H9 (cell line): ENCODE data around the gene SLC17A9. TPM values are rescaled to one million over a fixed set of nuclear protein-coding genes. Genes with fewer than 3 reads are reported as not detected.

Experiments
- DNase-seq: peaks from one replicate; pipeline ENCODE4 v3.0.0-alpha.2; 2017
- H2AFZ ChIP-seq: one replicate; pipeline ENCODE4 v1.6.1; 2013; ENCODE audit warnings: mild to moderate bottlenecking, low read length, control low read depth, moderate library complexity
- H2AK5ac ChIP-seq: 2 replicates; pipeline ENCODE4 v1.6.1; 2013; ENCODE audit warnings: low read length, control low read depth, mixed read lengths; ENCODE audit not compliant: insufficient read length
- H2BK120ac ChIP-seq: one replicate; pipeline ENCODE4 v1.6.1; 2013; ENCODE audit warnings: low read depth, mild to moderate bottlenecking, low read length, control low read depth, inconsistent platforms; ENCODE audit not compliant: poor library complexity, severe bottlenecking
- H2BK12ac ChIP-seq: 2 replicates; pipeline ENCODE4 v1.6.1; 2013; ENCODE audit warnings: low read length, control low read depth, mixed read lengths, low read depth; ENCODE audit not compliant: insufficient read length
- H2BK15ac ChIP-seq: 2 replicates; pipeline ENCODE4 v1.6.1; 2013; ENCODE audit warnings: low read depth, low read length, control low read depth
- H2BK20ac ChIP-seq: one replicate; pipeline ENCODE4 v1.6.1; 2013; ENCODE audit warnings: low read depth, mild to moderate bottlenecking, low read length, control low read depth, inconsistent platforms; ENCODE audit not compliant: poor library complexity, severe bottlenecking
- H2BK5ac ChIP-seq: 2 replicates; pipeline ENCODE4 v1.6.1; 2013; ENCODE audit warnings: low read length, control low read depth, mixed read lengths; ENCODE audit not compliant: insufficient read length
- H3K14ac ChIP-seq: 2 replicates; pipeline ENCODE4 v1.6.1; 2013; ENCODE audit warnings: low read length, control low read depth; ENCODE audit not compliant: insufficient read depth
- H3K18ac ChIP-seq: 2 replicates; pipeline ENCODE4 v1.6.1; 2013; ENCODE audit warnings: low read depth, mild to moderate bottlenecking, mixed read lengths, low read length, control low read depth; ENCODE audit not compliant: insufficient read length
- H3K23ac ChIP-seq: 2 replicates; pipeline ENCODE4 v1.6.1; 2013; ENCODE audit warnings: low read length, control low read depth, mixed read lengths, low read depth; ENCODE audit not compliant: insufficient read length
- H3K23me2 ChIP-seq: 2 replicates; pipeline ENCODE4 v1.6.1; 2013; ENCODE audit warnings: low read depth, mild to moderate bottlenecking, mixed read lengths, low read length, control low read depth; ENCODE audit not compliant: insufficient read length, poor library complexity, severe bottlenecking
- H3K27ac ChIP-seq: 2 replicates; pipeline ENCODE4 v1.5.1; 2013; ENCODE audit warnings: low read length, control low read depth, mixed read lengths, low read depth; ENCODE audit not compliant: insufficient read length
- H3K27me3 ChIP-seq: 2 replicates; pipeline ENCODE4 v1.6.1; 2013; ENCODE audit warnings: low read length, control low read depth, inconsistent platforms; ENCODE audit not compliant: insufficient read depth
- H3K4ac ChIP-seq: 2 replicates; pipeline ENCODE4 v1.6.1; 2013; ENCODE audit warnings: low read depth, mild to moderate bottlenecking, control low read depth, inconsistent platforms, low read length, moderate library complexity
- H3K4me1 ChIP-seq: 2 replicates; pipeline ENCODE4 v1.6.1; 2013; ENCODE audit warnings: low read length, control low read depth, inconsistent platforms; ENCODE audit not compliant: insufficient read depth
- H3K4me2 ChIP-seq: 2 replicates; pipeline ENCODE4 v1.6.1; 2013; ENCODE audit warnings: low read length, control low read depth, mixed read lengths; ENCODE audit not compliant: insufficient read length, insufficient read depth
- H3K56ac ChIP-seq: 2 replicates; pipeline ENCODE4 v1.6.1; 2013; ENCODE audit warnings: low read depth, mild to moderate bottlenecking, mixed read lengths, low read length, control low read depth; ENCODE audit not compliant: insufficient read length
- H3K79me1 ChIP-seq: 2 replicates; pipeline ENCODE4 v1.6.1; 2013; ENCODE audit warnings: low read depth, mild to moderate bottlenecking, moderate library complexity, low read length, control low read depth, inconsistent platforms; ENCODE audit not compliant: insufficient read depth, poor library complexity, severe bottlenecking
- H3K79me2 ChIP-seq: 2 replicates; pipeline ENCODE4 v1.6.1; 2013; ENCODE audit warnings: low read length, control low read depth, inconsistent platforms; ENCODE audit not compliant: insufficient read depth
- H3K9ac ChIP-seq: 2 replicates; pipeline ENCODE4 v1.6.1; 2013; ENCODE audit warnings: low read length, control low read depth, mixed read lengths; ENCODE audit not compliant: insufficient read length; ENCODE audit errors: extremely low read depth
- H3K9me3 ChIP-seq: one replicate; pipeline ENCODE4 v1.6.1; 2013; ENCODE audit warnings: low read depth, low read length, inconsistent platforms; ENCODE audit not compliant: control insufficient read depth
- H3T11ph ChIP-seq: one replicate; pipeline ENCODE4 v1.6.1; 2013; ENCODE audit warnings: mild to moderate bottlenecking, low read length, control low read depth, inconsistent platforms
- H4K20me1 ChIP-seq: one replicate; pipeline ENCODE4 v1.6.1; 2013; ENCODE audit not compliant: control insufficient read depth, insufficient read length, insufficient read depth
- H4K5ac ChIP-seq: 2 replicates; pipeline ENCODE4 v1.6.1; 2013; ENCODE audit warnings: low read depth, mild to moderate bottlenecking, mixed read lengths, low read length, control low read depth; ENCODE audit not compliant: insufficient read length
- H4K8ac ChIP-seq: replicated peaks from 2 replicates; pipeline ENCODE4 v1.6.1; 2013; ENCODE audit warnings: low read length, control low read depth, mixed read lengths, low read depth; ENCODE audit not compliant: insufficient read length
- H4K91ac ChIP-seq: 2 replicates; pipeline ENCODE4 v1.6.1; 2013; ENCODE audit warnings: low read depth, mild to moderate bottlenecking, moderate library complexity, mixed read lengths, low read length, control low read depth; ENCODE audit not compliant: insufficient read length
- H3K27ac Mint-ChIP-seq, 3 experiments: 2 replicates in 2 of 3; 3 replicates in 1 of 3; pipeline ENCODE4 v1.8.0; 2020 to 2021; ENCODE audit warnings: mixed read lengths in 3 of 3, mild to moderate bottlenecking in 1 of 3, moderate library complexity in 1 of 3
- H3K27me3 Mint-ChIP-seq: 2 replicates; pipeline ENCODE4 v1.8.0; 2021; ENCODE audit warnings: low read depth, mild to moderate bottlenecking, moderate library complexity, mixed read lengths
- H3K36me3 Mint-ChIP-seq, 3 experiments: 2 replicates in 2 of 3; 3 replicates in 1 of 3; pipeline ENCODE4 v1.8.0; 2020 to 2021; ENCODE audit warnings: low read depth in 3 of 3, mixed read lengths in 3 of 3; ENCODE audit not compliant: insufficient read depth in 1 of 3
- H3K4me1 Mint-ChIP-seq, 2 experiments: 2 replicates each; pipeline ENCODE4 v1.8.0; 2020; ENCODE audit warnings: mixed read lengths in 2 of 2
- H3K4me3 Mint-ChIP-seq, 2 experiments: 2 replicates in 1 of 2; 3 replicates in 1 of 2; pipeline ENCODE4 v1.8.0; 2020 to 2021; ENCODE audit warnings: mild to moderate bottlenecking in 2 of 2, mixed read lengths in 2 of 2, moderate library complexity in 1 of 2
- H3K9me3 Mint-ChIP-seq, 2 experiments: 2 replicates in 1 of 2; 3 replicates in 1 of 2; pipeline ENCODE4 v1.8.0; 2020; ENCODE audit warnings: mild to moderate bottlenecking in 2 of 2, mixed read lengths in 2 of 2, moderate library complexity in 1 of 2
- WGBS: extraction: QIAGEN DNeasy Blood & Tissue Kit; methylation state at CpG from one replicate; pipeline ENCODE4 v1.1.7; 2013; ENCODE audit warnings: missing lambda C conversion rate, low lambda C conversion rate, mixed read lengths; ENCODE audit not compliant: insufficient read length; ENCODE audit errors: extremely low coverage; 5-methylcytosine and 5-hydroxymethylcytosine counted together
- total RNA-seq: library from RNA; stranded (reverse); gene quantifications from 2 replicates; pipeline ENCODE4 v1.2.1, GENCODE V29; 2021
- TF ChIP-seq, protein P1 (sequence below): fragments of 200-600 bp; sonication (generic); conservative IDR thresholded peaks from 3 replicates; pipeline ENCODE4 v1.8.0; 2021; ENCODE audit warnings: antibody characterized with exemption, mild to moderate bottlenecking

Gene SLC17A9
- total RNA-seq, 1 experiment from 2014 or later = 20.9 TPM

DNA sequence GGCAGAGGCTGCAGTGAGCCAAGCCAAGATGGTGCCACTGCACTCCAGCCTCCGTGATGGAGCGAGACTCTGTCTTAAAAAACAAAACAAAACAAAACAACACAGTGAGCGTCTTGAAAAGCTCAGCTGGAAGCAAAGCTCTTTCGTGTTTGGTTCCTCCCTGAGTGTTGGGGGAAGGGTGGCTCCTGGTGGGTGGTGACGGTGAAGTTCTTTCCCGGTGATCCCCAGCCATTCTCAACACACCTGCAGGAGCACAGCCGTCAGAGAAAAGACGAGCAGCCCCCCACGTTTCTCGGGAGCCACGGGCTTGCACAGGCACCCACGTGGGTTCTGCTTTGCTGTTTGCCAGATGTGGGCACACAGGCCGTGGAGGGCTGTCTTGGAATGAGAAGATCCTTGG is 51.0 kb downstream of the SLC17A9 start:
- H3K79me2 ChIP-seq = no peaks in the 10 kb centered on the region
- no peak overlapping the region for H3K27ac Mint-ChIP-seq
- H3T11ph ChIP-seq = no peak overlapping the region
- H4K5ac ChIP-seq = no peak overlapping the region
- no peaks in the 10 kb centered on the region for H3K36me3 Mint-ChIP-seq
- H3K27ac ChIP-seq = no peak overlapping the region
- peak overlapping the region in 1 of 2 experiments; percentile 65; a peak in 2 of 5 replicates for H3K4me3 Mint-ChIP-seq
- H3K18ac ChIP-seq = no peak overlapping the region
- no CpG with 5 or more reads among the region's 13 CpGs for WGBS
- peaks cover 96% of the 10 kb centered on the region for H3K27me3 Mint-ChIP-seq
- H3K4me2 ChIP-seq = peak overlapping the region; percentile 55
- TF ChIP-seq, protein P1, sequence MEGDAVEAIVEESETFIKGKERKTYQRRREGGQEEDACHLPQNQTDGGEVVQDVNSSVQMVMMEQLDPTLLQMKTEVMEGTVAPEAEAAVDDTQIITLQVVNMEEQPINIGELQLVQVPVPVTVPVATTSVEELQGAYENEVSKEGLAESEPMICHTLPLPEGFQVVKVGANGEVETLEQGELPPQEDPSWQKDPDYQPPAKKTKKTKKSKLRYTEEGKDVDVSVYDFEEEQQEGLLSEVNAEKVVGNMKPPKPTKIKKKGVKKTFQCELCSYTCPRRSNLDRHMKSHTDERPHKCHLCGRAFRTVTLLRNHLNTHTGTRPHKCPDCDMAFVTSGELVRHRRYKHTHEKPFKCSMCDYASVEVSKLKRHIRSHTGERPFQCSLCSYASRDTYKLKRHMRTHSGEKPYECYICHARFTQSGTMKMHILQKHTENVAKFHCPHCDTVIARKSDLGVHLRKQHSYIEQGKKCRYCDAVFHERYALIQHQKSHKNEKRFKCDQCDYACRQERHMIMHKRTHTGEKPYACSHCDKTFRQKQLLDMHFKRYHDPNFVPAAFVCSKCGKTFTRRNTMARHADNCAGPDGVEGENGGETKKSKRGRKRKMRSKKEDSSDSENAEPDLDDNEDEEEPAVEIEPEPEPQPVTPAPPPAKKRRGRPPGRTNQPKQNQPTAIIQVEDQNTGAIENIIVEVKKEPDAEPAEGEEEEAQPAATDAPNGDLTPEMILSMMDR = no peak
- no peak overlapping the region for H3K23ac ChIP-seq
- H4K91ac ChIP-seq = no peak overlapping the region
- no peak overlapping the region for H2BK120ac ChIP-seq
- H4K20me1 ChIP-seq = no peaks in the 10 kb centered on the region
- no peak for DNase-seq
- no peak overlapping the region for H3K56ac ChIP-seq
- no peak overlapping the region for H4K8ac ChIP-seq
- H3K9ac ChIP-seq = no peak overlapping the region
- no peak overlapping the region for H2AK5ac ChIP-seq
- no peak overlapping the region for H2BK15ac ChIP-seq
- no peak overlapping the region for H2BK5ac ChIP-seq
- peak overlapping the region; percentile 3; the same call in 1 of the 2 replicates for H3K14ac ChIP-seq
- H3K23me2 ChIP-seq = peaks cover 16% of the 10 kb centered on the region
- H3K4me1 ChIP-seq = peaks cover 2% of the 10 kb centered on the region; the same call in 1 of the 2 replicates
- no peaks in the 10 kb centered on the region for H3K9me3 ChIP-seq
- peaks cover 53% of the 10 kb centered on the region for H3K27me3 ChIP-seq
- H2BK20ac ChIP-seq = no peak overlapping the region
- no peaks in the 10 kb centered on the region for H3K79me1 ChIP-seq
- H3K9me3 Mint-ChIP-seq = peaks cover 0 to 7% of the 10 kb centered on the region in 2 experiments; a peak in 2 of 5 replicates
- no peak overlapping the region for H2AFZ ChIP-seq
- H2BK12ac ChIP-seq = no peak overlapping the region
- H3K4ac ChIP-seq = no peak overlapping the region
- H3K4me1 Mint-ChIP-seq = peaks cover 31 to 49% of the 10 kb centered on the region in 2 experiments
